MM.1S (cell line): ENCODE measurements around the gene EFTUD2.

Source experiments
- CTCF ChIP-seq: fragments of 300-600 bp; sonication (generic); IDR thresholded peaks from 2 replicates; pipeline ENCODE4 v1.5.1; 2016; ENCODE audit warnings: antibody characterized with exemption, low read length, mixed read lengths
- EZH2 ChIP-seq: fragments of 300-600 bp; sonication (generic); optimal IDR thresholded peaks from 2 replicates; pipeline ENCODE3; 2017; ENCODE audit warnings: low read depth, mild to moderate bottlenecking, antibody characterized with exemption, low read length, mixed read lengths
- EZH2phosphoT487 ChIP-seq: fragments of 300-600 bp; sonication (generic); IDR thresholded peaks from 2 replicates; pipeline ENCODE4 v1.6.1; 2018; ENCODE audit warnings: antibody characterized with exemption, low read length

GRCh38 chr17:44854192-44854591 is 45.1 kb downstream of the EFTUD2 start:
- TF ChIP-seq CTCF, result no peak
- no peak for TF ChIP-seq EZH2phosphoT487
- no peak for TF ChIP-seq EZH2
